ENCODE data around the gene EXOC1. TPM values are rescaled to one million over a fixed set of nuclear protein-coding genes. Genes with fewer than 3 reads are reported as not detected.

EXOC1 gene
- total and polyA plus RNA-seq, 10 of the 15 experiments (the other 5 are each of a cell fraction or from before 2014, with no cell fraction given): 11.8 to 36.6 (median 21.1) TPM

DNA sequence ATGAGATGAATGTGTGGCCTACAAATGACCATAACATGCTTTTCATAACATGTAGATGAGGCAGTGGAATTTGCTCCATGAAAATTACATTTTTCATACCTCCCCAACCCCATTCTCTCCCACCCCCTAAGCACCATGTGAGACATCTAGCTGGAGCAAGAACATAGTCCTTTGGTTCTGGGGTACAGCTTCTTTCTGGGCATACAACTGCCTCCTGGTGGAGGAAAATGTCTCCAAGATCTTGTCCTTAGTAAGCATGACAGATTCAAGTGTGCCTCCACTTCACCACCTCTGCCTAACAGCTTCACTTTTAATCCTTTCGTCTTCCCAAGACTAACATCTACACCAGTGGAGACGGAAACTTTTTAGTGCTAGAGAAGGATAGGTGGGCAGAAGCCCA, 25.9 kb upstream of the EXOC1 start (continued):
- TF ChIP-seq ZZZ3 (IDR thresholded peaks at IDR 0.05; ENCODE audit: control insufficient read depth, insufficient read length, low read depth): no peak

DNA sequence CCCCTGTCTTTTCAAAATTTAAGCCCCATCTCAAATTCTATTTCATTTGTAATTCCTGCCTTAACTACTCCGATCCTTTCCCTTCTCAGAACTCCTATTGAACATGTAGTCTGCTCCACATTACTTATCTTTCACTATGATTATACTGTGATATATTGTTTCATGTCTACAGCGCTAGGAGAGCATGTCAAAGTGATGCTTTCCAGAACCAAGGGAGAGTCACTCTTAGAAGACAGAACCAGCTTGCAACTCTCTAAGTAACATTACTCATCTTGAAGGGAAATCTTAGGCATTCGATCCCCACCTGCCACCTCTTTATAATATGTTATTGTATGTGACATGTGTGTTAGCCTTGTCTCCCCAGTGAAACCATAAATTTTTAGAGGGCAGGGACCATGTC, 23.4 kb upstream of the EXOC1 start:
- Histone ChIP-seq H3K79me2 (ENCODE audit: control insufficient read depth, insufficient read depth, low read length) (no peaks in the 10 kb centered on the region), H3K4me1 (ENCODE audit: control insufficient read depth, insufficient read depth, low read length) (no peaks in the 10 kb centered on the region), H3K36me3 (ENCODE audit: control insufficient read depth in 2 of 2, insufficient read depth in 2 of 2, low read length in 1 of 2) (no peaks in the 10 kb centered on the region), H3K27ac (ENCODE audit: control insufficient read depth, insufficient read depth) (no peak overlapping the region), H3K27me3 (replicated peaks in 1 of 2; ENCODE audit: control insufficient read depth in 2 of 2, insufficient read depth in 2 of 2, low read length in 1 of 2) (no peaks in the 10 kb centered on the region), H3K4me2 (ENCODE audit: control insufficient read depth, insufficient read depth) (no peak overlapping the region), H3K9ac (ENCODE audit: control insufficient read depth, insufficient read depth, low read length) (no peak overlapping the region), H2AFZ (ENCODE audit: control insufficient read depth, low read depth, low read length) (no peak overlapping the region), H4K20me1 (ENCODE audit: control insufficient read depth, insufficient read depth) (no peaks in the 10 kb centered on the region), H3K4me3 (no peak overlapping the region), H3K9me3 (replicated peaks; ENCODE audit: control insufficient read depth, insufficient read depth, low read length) (no peaks in the 10 kb centered on the region)
- ChIA-PET CTCF (no interaction called here), SMC1A (ENCODE audit: uncharacterized antibody, unreplicated experiment) (no interaction called here), RAD21 (ENCODE audit: unreplicated experiment) (no interaction called here), POLR2A (no interaction called here)
- FAIRE-seq (no peak), DNase-seq (ENCODE audit: low read depth, low spot score) (no peak), ATAC-seq (no peak)
- in situ Hi-C loops (cut with MboI) (no loop called here), intact Hi-C loops (cut with micrococcal nuclease; ENCODE audit: unreplicated experiment) (no loop called here)
- TF ChIP-seq, protein P1, sequence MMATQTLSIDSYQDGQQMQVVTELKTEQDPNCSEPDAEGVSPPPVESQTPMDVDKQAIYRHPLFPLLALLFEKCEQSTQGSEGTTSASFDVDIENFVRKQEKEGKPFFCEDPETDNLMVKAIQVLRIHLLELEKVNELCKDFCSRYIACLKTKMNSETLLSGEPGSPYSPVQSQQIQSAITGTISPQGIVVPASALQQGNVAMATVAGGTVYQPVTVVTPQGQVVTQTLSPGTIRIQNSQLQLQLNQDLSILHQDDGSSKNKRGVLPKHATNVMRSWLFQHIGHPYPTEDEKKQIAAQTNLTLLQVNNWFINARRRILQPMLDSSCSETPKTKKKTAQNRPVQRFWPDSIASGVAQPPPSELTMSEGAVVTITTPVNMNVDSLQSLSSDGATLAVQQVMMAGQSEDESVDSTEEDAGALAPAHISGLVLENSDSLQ (IDR thresholded peaks at IDR 0.05): no peak
- TF ChIP-seq JUND (IDR thresholded peaks at IDR 0.05; ENCODE audit: low read depth, low read length) (no peak), NFYA (IDR thresholded peaks at IDR 0.05; ENCODE audit: borderline replicate concordance, low read depth, low read length) (no peak), ETV6 (conservative IDR thresholded peaks at IDR 0.05 in 1 of 2, IDR thresholded peaks at IDR 0.05 in 1 of 2; ENCODE audit: borderline replicate concordance in 1 of 2, low read depth in 1 of 2) (no peak), EP300 (IDR thresholded peaks at IDR 0.05; ENCODE audit: borderline replicate concordance in 1 of 2, control insufficient read depth in 1 of 2, low read depth in 2 of 2, low read length in 2 of 2) (no peak), CBX5 (IDR thresholded peaks at IDR 0.05; ENCODE audit: low read depth) (no peak), FOXM1 (IDR thresholded peaks at IDR 0.05; ENCODE audit: low read depth, low read length) (no peak), ATF7 (IDR thresholded peaks at IDR 0.05; ENCODE audit: low read depth) (no peak), BRCA1 (IDR thresholded peaks at IDR 0.05; ENCODE audit: low read depth, low read length) (no peak), EZH2 (IDR thresholded peaks at IDR 0.05; ENCODE audit: borderline replicate concordance, control insufficient read depth, low read depth, low read length) (no peak), ZNF217 (IDR thresholded peaks at IDR 0.05) (no peak), SIN3A (IDR thresholded peaks at IDR 0.05; ENCODE audit: low read depth, low read length) (no peak), SREBF1 (IDR thresholded peaks at IDR 0.05; ENCODE audit: low read length) (no peak)
- TF ChIP-seq, protein P2, sequence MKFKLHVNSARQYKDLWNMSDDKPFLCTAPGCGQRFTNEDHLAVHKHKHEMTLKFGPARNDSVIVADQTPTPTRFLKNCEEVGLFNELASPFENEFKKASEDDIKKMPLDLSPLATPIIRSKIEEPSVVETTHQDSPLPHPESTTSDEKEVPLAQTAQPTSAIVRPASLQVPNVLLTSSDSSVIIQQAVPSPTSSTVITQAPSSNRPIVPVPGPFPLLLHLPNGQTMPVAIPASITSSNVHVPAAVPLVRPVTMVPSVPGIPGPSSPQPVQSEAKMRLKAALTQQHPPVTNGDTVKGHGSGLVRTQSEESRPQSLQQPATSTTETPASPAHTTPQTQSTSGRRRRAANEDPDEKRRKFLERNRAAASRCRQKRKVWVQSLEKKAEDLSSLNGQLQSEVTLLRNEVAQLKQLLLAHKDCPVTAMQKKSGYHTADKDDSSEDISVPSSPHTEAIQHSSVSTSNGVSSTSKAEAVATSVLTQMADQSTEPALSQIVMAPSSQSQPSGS (IDR thresholded peaks at IDR 0.05; ENCODE audit: low read length): no peak
- TF ChIP-seq, protein P3, sequence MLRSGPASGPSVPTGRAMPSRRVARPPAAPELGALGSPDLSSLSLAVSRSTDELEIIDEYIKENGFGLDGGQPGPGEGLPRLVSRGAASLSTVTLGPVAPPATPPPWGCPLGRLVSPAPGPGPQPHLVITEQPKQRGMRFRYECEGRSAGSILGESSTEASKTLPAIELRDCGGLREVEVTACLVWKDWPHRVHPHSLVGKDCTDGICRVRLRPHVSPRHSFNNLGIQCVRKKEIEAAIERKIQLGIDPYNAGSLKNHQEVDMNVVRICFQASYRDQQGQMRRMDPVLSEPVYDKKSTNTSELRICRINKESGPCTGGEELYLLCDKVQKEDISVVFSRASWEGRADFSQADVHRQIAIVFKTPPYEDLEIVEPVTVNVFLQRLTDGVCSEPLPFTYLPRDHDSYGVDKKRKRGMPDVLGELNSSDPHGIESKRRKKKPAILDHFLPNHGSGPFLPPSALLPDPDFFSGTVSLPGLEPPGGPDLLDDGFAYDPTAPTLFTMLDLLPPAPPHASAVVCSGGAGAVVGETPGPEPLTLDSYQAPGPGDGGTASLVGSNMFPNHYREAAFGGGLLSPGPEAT (IDR thresholded peaks at IDR 0.05; ENCODE audit: low read depth): no peak
- WGBS (ENCODE audit: insufficient coverage, insufficient replicate concordance, low lambda C conversion rate, missing lambda C conversion rate): 51% methylated on average over 3 of the region's 3 CpGs
- BruUV-seq (replicated peaks): no TSS peak

Data from GM12878 (cell line).